NB4 (cell line): ENCODE data around the gene MXD4.

Experiments
- DNase-seq: peaks from one replicate; pipeline ENCODE4 v3.0.0; 2010; ENCODE audit warnings: low read depth
- H3K4me3 ChIP-seq: one replicate; pipeline ENCODE4 v1.5.1; 2011; ENCODE audit warnings: mild to moderate bottlenecking, low read depth, low read length, moderate library complexity
- CTCF ChIP-seq: IDR thresholded peaks from one replicate; pipeline ENCODE4 v1.5.1; 2012; ENCODE audit warnings: low read depth, low read length
- MAX ChIP-seq: IDR thresholded peaks from 2 replicates; pipeline ENCODE4 v1.6.1; 2011; ENCODE audit warnings: low read depth, low read length
- MYC ChIP-seq: IDR thresholded peaks from 2 replicates; pipeline ENCODE4 v1.6.1; 2011; ENCODE audit warnings: low read depth, low read length
- POLR2A ChIP-seq: IDR thresholded peaks from 2 replicates; pipeline ENCODE4 v1.6.1; 2011; ENCODE audit warnings: mild to moderate bottlenecking; ENCODE audit not compliant: insufficient read length; ENCODE audit errors: extremely low read depth

The MXD4 gene

GRCh38 chr4:2257361-2258081 lies 4.4 kb downstream of the MXD4 start:
- TF ChIP-seq MAX (no peak), CTCF (no peak), MYC (no peak), POLR2A (no peak)
- H3K4me3 ChIP-seq = no peak overlapping the region
- DNase-seq = no peak

GRCh38 chr4:2256781-2257191 lies 5.1 kb downstream of the MXD4 start:
- H3K4me3 ChIP-seq = no peak overlapping the region
- TF ChIP-seq MAX (no peak), POLR2A (no peak), MYC (no peak), CTCF (no peak)
- no peak for DNase-seq

GRCh38 chr4:2256156-2256731 lies 5.7 kb downstream of the MXD4 start:
- no peak overlapping the region for H3K4me3 ChIP-seq
- TF ChIP-seq MAX = no peak
- TF ChIP-seq POLR2A = no peak
- TF ChIP-seq MYC = no peak
- no peak for TF ChIP-seq CTCF
- no peak for DNase-seq

GRCh38 chr4:2255501-2256155 lies 6.3 kb downstream of the MXD4 start:
- H3K4me3 ChIP-seq = no peak overlapping the region
- TF ChIP-seq POLR2A (no peak), MYC (no peak), MAX (no peak), CTCF (no peak)
- no peak for DNase-seq

GRCh38 chr4:2254665-2255500 lies 7.0 kb downstream of the MXD4 start:
- no peak for TF ChIP-seq MYC
- no peak for TF ChIP-seq CTCF
- no peak for TF ChIP-seq MAX
- no peak for TF ChIP-seq POLR2A
- no peak overlapping the region for H3K4me3 ChIP-seq
- no peak for DNase-seq
